Activated T-cell treated with anti-CD3 and anti-CD28 coated beads, Interleukin-2, amount 50 U/mL, for 1 hour (primary cell): ENCODE results near the gene AGK.
"Not testable (repeated sequence)": the region's sequence is repeated elsewhere in the genome, so short reads cannot be mapped to it uniquely, and the experiment has no call there.

Source experiments
- DNase-seq: peaks from one replicate; pipeline ENCODE4 v3.0.0-alpha.2; 2020

The AGK gene

GRCh38 chr7:141557360-141557759 lies 6.2 kb downstream of the AGK start:
- DNase-seq = no peak

GRCh38 chr7:141557831-141558531 lies 6.8 kb downstream of the AGK start:
- DNase-seq = not testable (repeated sequence)

GRCh38 chr7:141558544-141559183 lies 7.5 kb downstream of the AGK start:
- no peak for DNase-seq

GRCh38 chr7:141559961-141560360 lies 8.8 kb downstream of the AGK start:
- no peak for DNase-seq

GRCh38 chr7:141562036-141562435 lies 10.8 kb downstream of the AGK start:
- no peak for DNase-seq

- DNase-seq = no peak
Measured at GRCh38 chr7:141562543-141562942, 11.3 kb downstream of the AGK start.

GRCh38 chr7:141562972-141563371 lies 11.8 kb downstream of the AGK start:
- DNase-seq = no peak

- DNase-seq = no peak
Measured at GRCh38 chr7:141563956-141564623, 12.9 kb downstream of the AGK start.

- no peak for DNase-seq
Measured at GRCh38 chr7:141567432-141567831, 16.2 kb downstream of the AGK start.

GRCh38 chr7:141568227-141568626 lies 17.0 kb downstream of the AGK start:
- no peak for DNase-seq

GRCh38 chr7:141571059-141571458 lies 19.8 kb downstream of the AGK start:
- no peak for DNase-seq

- no peak for DNase-seq
Measured at GRCh38 chr7:141572175-141572574, 21.0 kb downstream of the AGK start.

- no peak for DNase-seq
Measured at GRCh38 chr7:141573511-141573910, 22.3 kb downstream of the AGK start.

GRCh38 chr7:141575164-141575563 lies 24.0 kb downstream of the AGK start:
- DNase-seq = no peak

GRCh38 chr7:141575654-141576448 lies 24.6 kb downstream of the AGK start:
- DNase-seq = no peak

GRCh38 chr7:141577043-141577839 lies 26.0 kb downstream of the AGK start:
- no peak for DNase-seq

GRCh38 chr7:141579953-141580352 lies 28.7 kb downstream of the AGK start:
- DNase-seq = not testable (repeated sequence)

- not testable (repeated sequence) for DNase-seq
Measured at GRCh38 chr7:141582063-141582462, 30.9 kb downstream of the AGK start.

GRCh38 chr7:141584935-141585334 lies 33.7 kb downstream of the AGK start:
- DNase-seq = no peak

GRCh38 chr7:141585592-141586510 lies 34.6 kb downstream of the AGK start:
- no peak for DNase-seq

GRCh38 chr7:141586878-141587277 lies 35.7 kb downstream of the AGK start:
- DNase-seq = no peak
